D721Med (cell line): ENCODE measurements around the gene ATP6AP1.

ENCODE experiments used
- DNase-seq: peaks from one replicate; pipeline ENCODE4 v3.0.0; 2011; ENCODE audit warnings: low spot score; ENCODE audit not compliant: insufficient read length
- FAIRE-seq: peaks from 2 replicates; lab custom pipeline; 2011; peaks lifted over from hg19 to GRCh38; lab: Jason Lieb, UNC
- CTCF ChIP-seq: IDR thresholded peaks from 2 replicates; pipeline ENCODE4 v1.5.1; 2012; ENCODE audit warnings: mild to moderate bottlenecking, control low read depth; ENCODE audit not compliant: insufficient read depth; ENCODE audit errors: missing control alignments

Gene ATP6AP1

GRCh38 chrX:154445776-154446175 is 17.3 kb downstream of the ATP6AP1 start:
- DNase-seq = no peak
- no peak for TF ChIP-seq CTCF
- FAIRE-seq = no peak

GRCh38 chrX:154446430-154446829 is 18.0 kb downstream of the ATP6AP1 start:
- FAIRE-seq = no peak
- no peak for TF ChIP-seq CTCF
- DNase-seq = no peak

GRCh38 chrX:154448484-154448883 is 20.0 kb downstream of the ATP6AP1 start:
- no peak for DNase-seq
- TF ChIP-seq CTCF = no peak
- no peak for FAIRE-seq

- no peak for TF ChIP-seq CTCF
- DNase-seq (no peak), FAIRE-seq (no peak)
Measured at GRCh38 chrX:154449618-154450017, 21.1 kb downstream of the ATP6AP1 start.

- DNase-seq (no peak), FAIRE-seq (no peak)
- no peak for TF ChIP-seq CTCF
Measured at GRCh38 chrX:154450312-154450711, 21.8 kb downstream of the ATP6AP1 start.

GRCh38 chrX:154452823-154453222 is 24.3 kb downstream of the ATP6AP1 start:
- TF ChIP-seq CTCF = no peak
- DNase-seq = no peak
- FAIRE-seq = no peak

- TF ChIP-seq CTCF = no peak
- peak; percentile 58 for DNase-seq
- FAIRE-seq = no peak
Measured at GRCh38 chrX:154457491-154458115, 29.1 kb downstream of the ATP6AP1 start.
